NT2/D1 (cell line): ENCODE data around the gene MYL6.

Experiments
- SUZ12 ChIP-seq: IDR thresholded peaks from 2 replicates; pipeline ENCODE4 v1.6.1; 2011; ENCODE audit not compliant: insufficient read length, insufficient read depth; ENCODE audit errors: extremely low read depth
- YY1 ChIP-seq: IDR thresholded peaks from 2 replicates; pipeline ENCODE4 v1.6.1; 2011; ENCODE audit not compliant: insufficient read length, insufficient read depth
- ZNF274 ChIP-seq: IDR thresholded peaks from 2 replicates; pipeline ENCODE4 v1.6.1; 2011; ENCODE audit warnings: mild to moderate bottlenecking, low read depth, low read length

GRCh38 chr12:56145217-56145616 lies 12.9 kb upstream of the MYL6 start:
- TF ChIP-seq ZNF274 = no peak
- no peak for TF ChIP-seq YY1
- TF ChIP-seq SUZ12 = no peak
